SKM-1 (cell line): ENCODE data around the gene ARMC12.
A peak's percentile ranks its signal among the peaks of the same experiment; 100 is the strongest.
"Not testable (repeated sequence)": the region's sequence is repeated elsewhere in the genome, so short reads cannot be mapped to it uniquely, and the experiment has no call there.

Source experiments
- DNase-seq: peaks from one replicate; lab custom pipeline; 2025; ENCODE audit not compliant: unreplicated experiment; lab: John Stamatoyannopoulos, UW

ARMC12 gene

DNA sequence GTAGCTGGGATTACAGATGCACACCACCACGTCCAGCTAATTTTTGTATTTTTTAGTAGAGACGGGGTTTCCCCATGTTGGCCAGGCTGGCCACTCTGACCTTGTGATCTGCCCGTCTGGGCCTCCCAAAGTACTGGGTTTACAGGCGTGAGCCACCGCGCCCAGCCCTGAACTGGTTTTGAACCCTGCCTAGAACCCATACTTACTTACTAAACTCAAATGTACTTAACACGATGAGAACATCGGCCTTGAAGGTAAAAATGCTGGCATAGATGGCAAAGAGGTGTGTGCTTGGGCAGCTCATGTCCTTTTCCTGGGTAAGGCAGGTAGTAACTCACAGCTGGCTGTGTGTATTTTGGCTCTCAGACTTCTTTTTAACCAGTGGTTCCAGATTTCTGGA, 3.2 kb upstream of the ARMC12 start:
- DNase-seq = no peak

- not testable (repeated sequence) for DNase-seq
Measured at GRCh38 chr6:35734319-35734718, 2.5 kb upstream of the ARMC12 start.

DNA sequence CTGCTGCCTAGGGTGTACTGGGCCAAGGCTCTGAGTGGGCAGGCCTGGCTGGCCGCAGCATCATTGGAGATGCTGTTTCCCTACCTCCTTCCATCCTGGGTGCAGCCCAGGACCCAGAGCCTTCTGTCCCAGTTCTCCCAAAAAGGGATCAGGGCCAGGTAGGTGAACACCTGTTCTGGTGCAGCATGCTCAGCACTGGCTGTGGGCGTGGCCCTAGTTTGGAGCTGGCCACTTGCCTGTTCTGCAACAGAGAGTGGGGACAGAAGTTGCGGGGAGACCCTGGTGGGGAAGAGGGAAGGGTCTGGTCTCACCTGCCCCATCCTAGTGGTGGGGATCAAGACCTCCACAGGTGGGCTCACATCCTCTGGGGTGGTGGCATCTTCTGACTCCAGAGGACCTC, 1.4 kb upstream of the ARMC12 start:
- DNase-seq = no peak

DNA sequence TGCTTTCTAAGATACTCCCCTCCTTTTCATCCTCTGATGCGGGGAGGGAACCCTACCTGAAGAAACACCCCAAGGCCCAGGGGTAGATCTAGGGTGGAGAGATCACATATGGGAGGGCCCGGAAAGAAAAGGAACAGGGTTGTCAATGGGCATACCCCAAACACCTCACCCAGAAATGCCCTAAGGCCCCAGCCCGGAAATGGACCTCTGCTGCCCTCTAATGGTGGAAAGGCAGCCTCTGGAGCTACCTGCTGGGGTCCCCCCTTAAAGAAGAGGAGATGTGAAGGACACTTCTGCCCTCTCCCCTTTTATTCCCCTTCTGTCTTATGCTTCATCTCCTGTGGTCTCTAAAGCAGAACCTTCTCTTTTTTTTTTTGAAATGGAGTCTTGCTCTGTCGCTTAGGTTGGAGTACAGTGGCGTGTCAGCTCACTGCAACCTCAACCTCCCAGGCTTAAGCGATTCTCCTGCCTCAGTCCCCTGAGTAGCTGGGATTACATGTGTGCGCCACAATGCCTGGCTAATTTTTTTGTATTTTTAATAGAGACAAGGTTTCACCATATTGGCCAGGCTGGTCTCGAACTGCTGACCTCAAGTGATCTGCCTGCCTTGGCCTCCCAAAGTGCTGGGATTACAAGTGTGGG, 458 bp upstream of the ARMC12 start:
- no peak for DNase-seq

GRCh38 chr6:35737413-35738211, 780 bp downstream of the ARMC12 start:
- peak; percentile 87 for DNase-seq

- no peak for DNase-seq
Measured at GRCh38 chr6:35739645-35740524, 3.1 kb downstream of the ARMC12 start.

DNA sequence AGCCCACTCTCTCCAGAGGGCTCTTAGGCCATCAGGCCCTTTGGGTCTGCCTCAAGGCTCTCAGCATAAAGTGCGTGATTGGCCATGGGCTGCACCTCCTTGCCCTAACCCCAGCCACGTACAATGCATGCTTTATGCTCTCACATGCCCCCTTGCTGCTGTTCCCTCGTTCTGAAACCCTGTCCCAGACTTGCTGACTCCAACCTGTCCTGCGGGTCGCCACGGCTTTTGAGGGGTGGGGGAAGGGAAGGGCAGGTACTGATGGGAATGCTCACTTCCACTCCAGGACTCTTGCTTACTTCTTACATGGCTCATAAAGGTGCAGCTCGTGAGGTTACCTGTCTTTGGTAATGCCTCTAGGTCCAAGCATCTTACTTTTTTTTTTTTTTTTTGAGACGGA, 6.0 kb downstream of the ARMC12 start:
- DNase-seq = no peak

DNA sequence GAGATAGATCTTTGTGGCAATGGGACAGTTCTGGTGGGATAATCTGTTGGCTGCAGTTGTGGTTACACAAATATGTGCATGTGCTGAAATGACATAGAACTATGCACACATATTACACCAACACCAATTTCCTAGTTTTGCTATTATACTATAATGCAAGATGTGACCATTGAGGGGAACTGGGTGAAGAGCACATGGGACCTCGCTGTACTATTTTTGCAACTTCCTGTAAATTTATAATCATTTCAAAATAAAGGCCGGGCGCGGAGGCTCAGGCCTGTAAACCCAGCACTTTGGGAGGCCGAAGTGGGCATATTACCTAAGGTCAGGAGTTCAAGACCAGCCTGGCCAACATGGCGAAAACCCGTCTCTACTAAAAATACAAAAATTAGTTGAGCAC, 8.7 kb downstream of the ARMC12 start:
- no peak for DNase-seq

- no peak for DNase-seq
Measured at GRCh38 chr6:35746516-35746915, 9.7 kb downstream of the ARMC12 start.

GRCh38 chr6:35747877-35748276, 11.0 kb downstream of the ARMC12 start:
- DNase-seq = no peak

- DNase-seq = no peak
Measured at GRCh38 chr6:35750557-35750956, 13.7 kb downstream of the ARMC12 start.

GRCh38 chr6:35751594-35751993, 14.8 kb downstream of the ARMC12 start:
- no peak for DNase-seq

GRCh38 chr6:35752330-35752729, 15.5 kb downstream of the ARMC12 start:
- DNase-seq = no peak

GRCh38 chr6:35754452-35755277, 17.8 kb downstream of the ARMC12 start:
- no peak for DNase-seq

DNA sequence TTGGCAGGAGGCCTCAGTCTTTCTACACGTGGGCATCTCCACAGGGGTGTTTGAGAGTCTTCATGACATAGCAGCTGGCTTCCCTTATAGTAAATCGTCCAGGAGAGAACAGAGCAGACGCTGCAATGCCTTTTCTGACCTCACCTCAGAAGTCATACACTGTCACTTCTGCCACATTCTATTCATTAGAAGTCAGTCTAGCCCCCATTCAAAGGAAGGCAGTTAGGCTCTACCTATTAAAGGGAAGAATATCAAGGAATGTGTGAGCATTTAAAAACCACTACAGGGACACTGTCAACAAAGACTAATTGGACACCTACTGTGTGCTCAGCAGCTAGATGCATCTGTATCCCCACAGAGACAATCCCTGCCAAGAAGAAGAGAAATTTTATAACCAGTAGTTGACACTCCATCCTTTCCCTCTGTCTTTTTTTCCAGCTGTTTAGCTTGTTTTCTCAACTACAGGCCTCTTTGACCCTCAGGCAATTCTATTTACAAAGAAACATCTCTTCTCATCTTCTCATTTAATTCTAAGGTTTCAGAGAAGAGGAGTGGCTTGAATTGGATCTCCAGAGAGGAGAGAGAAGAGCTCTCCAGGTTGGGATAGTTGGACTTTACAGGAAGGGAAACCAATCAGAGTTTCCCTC, 18.6 kb downstream of the ARMC12 start:
- no peak for DNase-seq

- DNase-seq = peak; percentile 50
Measured at GRCh38 chr6:35757456-35758123, 20.8 kb downstream of the ARMC12 start.

- no peak for DNase-seq
Measured at GRCh38 chr6:35759426-35759825, 22.6 kb downstream of the ARMC12 start.

DNA sequence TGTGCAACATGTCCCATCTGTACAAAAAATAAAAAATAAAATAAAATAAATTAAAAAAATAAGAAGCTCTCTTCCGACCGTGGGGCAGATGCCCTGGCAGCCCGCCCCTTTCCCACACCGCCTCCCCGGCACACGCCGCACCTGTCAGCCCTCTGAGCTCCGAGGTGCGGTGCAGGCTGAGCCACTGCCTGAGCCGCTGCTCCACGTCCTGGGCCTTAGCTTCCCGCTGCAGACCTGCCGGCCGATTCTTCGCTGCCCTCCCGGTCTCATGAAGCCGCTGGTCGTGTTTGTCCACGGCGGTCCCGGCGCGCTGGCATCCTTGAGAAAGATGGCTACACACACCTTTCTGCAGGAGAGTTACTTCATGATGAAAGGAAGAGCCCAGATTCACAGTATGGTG, 28.9 kb downstream of the ARMC12 start:
- no peak for DNase-seq

DNA sequence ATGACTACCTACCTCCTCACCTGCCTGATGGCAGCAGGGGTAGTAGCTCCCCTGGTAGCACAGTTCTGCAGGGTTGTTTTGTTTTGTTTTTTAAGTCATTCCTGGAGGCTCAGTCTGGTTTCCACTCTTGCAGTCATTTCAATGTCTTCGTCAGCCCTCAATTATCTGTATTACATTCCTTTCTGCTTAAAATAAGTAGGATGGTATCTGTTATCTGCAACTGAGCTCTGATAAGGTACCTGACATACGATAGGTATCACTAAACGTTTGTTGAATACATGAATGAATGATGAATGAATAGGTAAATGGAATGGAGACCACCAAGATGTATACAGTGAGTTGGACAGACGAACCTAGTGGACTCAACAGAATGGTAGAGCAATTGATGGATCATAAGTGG, 32.4 kb downstream of the ARMC12 start:
- DNase-seq = no peak

- no peak for DNase-seq
Measured at GRCh38 chr6:35771343-35771627, 34.5 kb downstream of the ARMC12 start.
